Loucy (cell line): ENCODE data around the gene SLC16A10.
A peak's percentile ranks its signal among the peaks of the same experiment; 100 is the strongest.

Source experiments
- H2AFZ ChIP-seq: fragments of 200-600 bp; sonication (generic); 2 replicates; pipeline ENCODE4 v1.6.0; 2016; ENCODE audit warnings: antibody characterized with exemption, mild to moderate bottlenecking, low read length, moderate library complexity
- H3F3A ChIP-seq: fragments of 200-600 bp; 2 replicates; pipeline ENCODE4 v1.6.0; 2016; ENCODE audit warnings: antibody characterized with exemption, low read depth, mild to moderate bottlenecking
- H3K27me3 ChIP-seq: fragments of 200-600 bp; sonication (generic); 2 replicates; pipeline ENCODE4 v1.6.1; 2014; ENCODE audit warnings: low read length, mild to moderate bottlenecking; ENCODE audit not compliant: insufficient read depth, poor library complexity, severe bottlenecking
- H3K36me3 ChIP-seq: fragments of 200-600 bp; sonication (generic); 2 replicates; pipeline ENCODE4 v1.6.1; 2016; ENCODE audit warnings: low read length; ENCODE audit not compliant: insufficient read depth
- H3K4me1 ChIP-seq: fragments of 200-600 bp; sonication (generic); 2 replicates; pipeline ENCODE4 v1.5.1; 2014; ENCODE audit warnings: low read length, mild to moderate bottlenecking; ENCODE audit not compliant: insufficient read depth, poor library complexity, severe bottlenecking
- H3K4me2 ChIP-seq: fragments of 200-600 bp; sonication (generic); 2 replicates; pipeline ENCODE4 v1.6.0; 2014; ENCODE audit warnings: antibody characterized with exemption, low read length, low read depth, mild to moderate bottlenecking; ENCODE audit not compliant: poor library complexity, severe bottlenecking
- H3K4me3 ChIP-seq: fragments of 200-600 bp; sonication (generic); 2 replicates; pipeline ENCODE4 v1.5.1; 2014; ENCODE audit warnings: low read length, mild to moderate bottlenecking, mixed read lengths; ENCODE audit not compliant: poor library complexity, severe bottlenecking
- H3K79me2 ChIP-seq: fragments of 200-600 bp; sonication (generic); 2 replicates; pipeline ENCODE4 v1.6.1; 2014; ENCODE audit warnings: low read length; ENCODE audit not compliant: insufficient read depth
- H3K9ac ChIP-seq: fragments of 200-600 bp; sonication (generic); 2 replicates; pipeline ENCODE4 v1.6.0; 2014; ENCODE audit warnings: mild to moderate bottlenecking, low read depth, low read length, moderate library complexity; ENCODE audit not compliant: poor library complexity, severe bottlenecking
- H3K9me2 ChIP-seq: fragments of 200-600 bp; sonication (generic); replicated peaks from 2 replicates; pipeline ENCODE4 v1.6.1; 2016; ENCODE audit warnings: low read depth, low read length, mixed read lengths
- H3K9me3 ChIP-seq: fragments of 200-600 bp; sonication (generic); 2 replicates; pipeline ENCODE4 v1.6.1; 2014; ENCODE audit warnings: mild to moderate bottlenecking, antibody characterized with exemption, low read length, low read depth; ENCODE audit not compliant: insufficient read depth
- H4K20me1 ChIP-seq: fragments of 200-600 bp; sonication (generic); 2 replicates; pipeline ENCODE4 v1.6.0; 2014; ENCODE audit warnings: antibody characterized with exemption, low read length, mild to moderate bottlenecking; ENCODE audit not compliant: insufficient read depth, poor library complexity, severe bottlenecking
- EZH2phosphoT487 ChIP-seq: fragments of 200-600 bp; IDR thresholded peaks from 2 replicates; pipeline ENCODE4 v1.6.1; 2018; ENCODE audit warnings: antibody characterized with exemption, mild to moderate bottlenecking, moderate library complexity, borderline replicate concordance
- TF ChIP-seq, protein P1 (sequence below): fragments of 200-600 bp; sonication (generic); conservative IDR thresholded peaks from 2 replicates; pipeline ENCODE4 v1.5.1; 2014; ENCODE audit warnings: mild to moderate bottlenecking, antibody characterized with exemption, low read length

Gene SLC16A10, protein sequence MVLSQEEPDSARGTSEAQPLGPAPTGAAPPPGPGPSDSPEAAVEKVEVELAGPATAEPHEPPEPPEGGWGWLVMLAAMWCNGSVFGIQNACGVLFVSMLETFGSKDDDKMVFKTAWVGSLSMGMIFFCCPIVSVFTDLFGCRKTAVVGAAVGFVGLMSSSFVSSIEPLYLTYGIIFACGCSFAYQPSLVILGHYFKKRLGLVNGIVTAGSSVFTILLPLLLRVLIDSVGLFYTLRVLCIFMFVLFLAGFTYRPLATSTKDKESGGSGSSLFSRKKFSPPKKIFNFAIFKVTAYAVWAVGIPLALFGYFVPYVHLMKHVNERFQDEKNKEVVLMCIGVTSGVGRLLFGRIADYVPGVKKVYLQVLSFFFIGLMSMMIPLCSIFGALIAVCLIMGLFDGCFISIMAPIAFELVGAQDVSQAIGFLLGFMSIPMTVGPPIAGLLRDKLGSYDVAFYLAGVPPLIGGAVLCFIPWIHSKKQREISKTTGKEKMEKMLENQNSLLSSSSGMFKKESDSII

DNA sequence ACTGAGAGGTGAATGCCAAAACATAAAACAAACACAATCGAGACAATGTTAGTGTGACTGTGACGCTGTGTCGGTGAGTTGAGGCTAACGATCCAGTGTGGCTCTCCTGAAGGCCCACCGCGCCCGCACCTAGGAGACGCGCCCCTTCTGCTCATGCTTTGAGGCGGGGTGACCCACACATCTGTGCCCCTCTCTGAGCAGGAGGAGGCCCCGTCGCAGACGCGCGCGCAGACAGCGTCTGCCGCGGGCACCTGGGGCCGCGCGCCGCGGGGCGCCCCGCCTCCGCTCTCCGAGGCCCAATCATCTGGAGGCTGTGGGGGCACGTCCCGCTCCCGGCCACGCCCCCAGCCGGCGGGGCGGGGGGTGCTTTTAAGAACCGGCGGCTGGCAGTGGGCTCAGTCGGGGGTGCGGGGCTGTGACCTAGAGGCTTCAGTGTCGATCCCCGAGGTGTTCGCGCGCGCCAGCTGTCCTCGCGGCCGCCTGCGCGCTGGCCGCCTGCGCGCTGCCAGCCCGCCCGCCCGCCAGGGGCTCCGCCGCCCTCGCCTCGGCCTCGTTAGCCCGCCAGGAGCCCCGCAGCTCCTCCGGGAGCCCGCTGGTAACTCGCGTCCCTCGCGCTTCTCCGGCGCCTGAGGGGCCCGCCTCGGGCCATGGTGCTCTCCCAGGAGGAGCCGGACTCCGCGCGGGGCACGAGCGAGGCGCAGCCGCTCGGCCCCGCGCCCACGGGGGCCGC, at the start of gene SLC16A10:
Gene SLC16A10, plus strand, starts transcription at position 398 of the 730 bp plus-strand sequence. Its CDS starts 250 bp downstream, at position 648.
- Histone ChIP-seq H3K4me1 (peaks cover 50% of the 10 kb centered on the region), H3K4me3 (peak within 1 kb of the TSS; percentile 87), H3K4me2 (peak within 1 kb of the TSS; percentile 93), H3K9ac (peak within 1 kb of the TSS; percentile 83), H2AFZ (peak within 1 kb of the TSS; percentile 92), H3K79me2 (peaks cover 47% of the 10 kb centered on the region), H3K9me3 (no peaks in the 10 kb centered on the region), H3K36me3 (no peaks in the 10 kb centered on the region), H4K20me1 (peaks cover 35% of the 10 kb centered on the region), H3K27me3 (no peaks in the 10 kb centered on the region), H3F3A (no peaks in the 10 kb centered on the region), H3K9me2 (no peaks in the 10 kb centered on the region)
- TF ChIP-seq EZH2phosphoT487: no peak
- TF ChIP-seq, protein P1, sequence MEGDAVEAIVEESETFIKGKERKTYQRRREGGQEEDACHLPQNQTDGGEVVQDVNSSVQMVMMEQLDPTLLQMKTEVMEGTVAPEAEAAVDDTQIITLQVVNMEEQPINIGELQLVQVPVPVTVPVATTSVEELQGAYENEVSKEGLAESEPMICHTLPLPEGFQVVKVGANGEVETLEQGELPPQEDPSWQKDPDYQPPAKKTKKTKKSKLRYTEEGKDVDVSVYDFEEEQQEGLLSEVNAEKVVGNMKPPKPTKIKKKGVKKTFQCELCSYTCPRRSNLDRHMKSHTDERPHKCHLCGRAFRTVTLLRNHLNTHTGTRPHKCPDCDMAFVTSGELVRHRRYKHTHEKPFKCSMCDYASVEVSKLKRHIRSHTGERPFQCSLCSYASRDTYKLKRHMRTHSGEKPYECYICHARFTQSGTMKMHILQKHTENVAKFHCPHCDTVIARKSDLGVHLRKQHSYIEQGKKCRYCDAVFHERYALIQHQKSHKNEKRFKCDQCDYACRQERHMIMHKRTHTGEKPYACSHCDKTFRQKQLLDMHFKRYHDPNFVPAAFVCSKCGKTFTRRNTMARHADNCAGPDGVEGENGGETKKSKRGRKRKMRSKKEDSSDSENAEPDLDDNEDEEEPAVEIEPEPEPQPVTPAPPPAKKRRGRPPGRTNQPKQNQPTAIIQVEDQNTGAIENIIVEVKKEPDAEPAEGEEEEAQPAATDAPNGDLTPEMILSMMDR: no peak

DNA sequence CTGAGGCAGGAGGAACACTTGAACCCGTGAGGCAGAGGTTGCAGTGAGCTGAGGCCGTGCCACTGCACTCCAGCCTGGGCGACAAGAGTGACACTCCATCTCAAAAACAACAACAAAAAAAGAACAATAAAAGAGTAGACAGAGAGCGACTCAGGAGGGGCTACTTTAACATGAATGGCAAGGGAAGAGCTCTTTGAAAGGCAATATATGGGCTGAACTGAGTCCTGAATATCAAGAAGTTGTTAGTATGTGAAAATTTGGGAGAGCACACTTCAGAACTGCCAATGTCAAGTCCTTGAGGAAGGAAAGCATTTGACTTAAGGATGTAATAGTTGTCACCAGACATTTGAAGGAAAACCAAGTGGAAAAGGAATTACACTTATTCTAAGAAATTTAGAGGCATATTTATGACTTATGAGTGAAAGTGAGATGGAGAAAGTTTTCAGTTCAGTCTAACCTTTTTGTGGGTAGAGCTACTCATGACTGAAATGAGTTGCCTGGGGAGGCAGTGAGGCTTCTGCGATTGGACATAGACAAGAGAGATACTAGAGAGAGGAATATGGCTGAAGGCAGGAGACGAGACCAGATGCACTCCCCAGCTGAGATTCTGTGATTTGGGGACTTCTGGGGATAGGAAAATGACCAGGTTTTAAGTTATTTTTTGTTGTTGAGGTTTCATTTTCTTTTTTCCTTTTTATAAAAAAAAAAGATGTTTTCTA, 48.6 kb upstream of the SLC16A10 start:
- TF ChIP-seq EZH2phosphoT487: no peak
- TF ChIP-seq, protein P1: no peak

DNA sequence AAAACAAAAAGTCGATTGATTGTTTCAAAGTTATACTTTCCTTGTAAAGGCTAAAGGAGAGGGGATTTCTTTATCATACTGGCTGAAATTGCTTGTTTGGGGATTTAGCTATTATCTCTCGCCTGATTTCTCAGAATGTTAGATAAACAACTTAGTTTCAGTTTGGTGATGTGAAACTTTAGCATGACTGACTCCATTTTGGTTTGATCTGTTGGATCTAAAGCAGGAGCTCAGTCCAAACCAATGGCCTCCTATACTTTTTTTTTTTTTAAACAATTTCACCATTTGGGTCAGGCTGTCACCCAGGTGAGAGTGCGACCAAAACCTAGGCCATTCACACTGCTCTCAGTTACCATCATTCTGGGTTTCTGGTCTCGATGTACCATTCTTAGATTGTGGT, 45.4 kb upstream of the SLC16A10 start:
- Histone ChIP-seq H3K36me3 (no peaks in the 10 kb centered on the region), H3K79me2 (no peaks in the 10 kb centered on the region), H3F3A (no peaks in the 10 kb centered on the region), H2AFZ (no peak overlapping the region), H3K4me3 (no peak overlapping the region), H4K20me1 (no peaks in the 10 kb centered on the region), H3K9me2 (no peaks in the 10 kb centered on the region), H3K4me1 (peaks cover 12% of the 10 kb centered on the region), H3K9ac (no peak overlapping the region), H3K27me3 (no peaks in the 10 kb centered on the region), H3K9me3 (no peaks in the 10 kb centered on the region), H3K4me2 (no peak overlapping the region)
- TF ChIP-seq EZH2phosphoT487: no peak
- TF ChIP-seq, protein P1: no peak

More for the DNA sequence above, 48.6 kb upstream of the SLC16A10 start:
- Histone ChIP-seq H3K9me2 (no peaks in the 10 kb centered on the region), H2AFZ (no peak overlapping the region), H3K36me3 (no peaks in the 10 kb centered on the region), H3K9ac (no peak overlapping the region), H4K20me1 (no peaks in the 10 kb centered on the region), H3K4me2 (no peak overlapping the region), H3F3A (no peaks in the 10 kb centered on the region), H3K4me3 (no peak overlapping the region), H3K9me3 (no peaks in the 10 kb centered on the region), H3K27me3 (no peaks in the 10 kb centered on the region), H3K4me1 (no peaks in the 10 kb centered on the region), H3K79me2 (no peaks in the 10 kb centered on the region)
